ENCODE results near the gene PRKCB.
"Not testable (repeated sequence)": the region's sequence is repeated elsewhere in the genome, so short reads cannot be mapped to it uniquely, and the experiment has no call there.

The PRKCB gene

GRCh38 chr16:24013054-24013636 lies 177.4 kb downstream of the PRKCB start:
- DNase-seq: no peak

- no peak for DNase-seq
Measured at GRCh38 chr16:24013864-24014645, 178.3 kb downstream of the PRKCB start.

GRCh38 chr16:24014955-24015354 lies 179.2 kb downstream of the PRKCB start:
- DNase-seq: not testable (repeated sequence)

- DNase-seq: no peak
Measured at GRCh38 chr16:24015923-24016322, 180.1 kb downstream of the PRKCB start.

- no peak for DNase-seq
Measured at GRCh38 chr16:24018485-24018884, 182.7 kb downstream of the PRKCB start.

- no peak for DNase-seq
Measured at GRCh38 chr16:24022797-24023196, 187.0 kb downstream of the PRKCB start.

- no peak for DNase-seq
Measured at GRCh38 chr16:24023621-24024020, 187.8 kb downstream of the PRKCB start.

GRCh38 chr16:24024971-24025370 lies 189.2 kb downstream of the PRKCB start:
- no peak for DNase-seq

- no peak for DNase-seq
Measured at GRCh38 chr16:24027466-24027865, 191.7 kb downstream of the PRKCB start.

- not testable (repeated sequence) for DNase-seq
Measured at GRCh38 chr16:24029841-24030240, 194.1 kb downstream of the PRKCB start.

GRCh38 chr16:24035127-24035842 lies 199.5 kb downstream of the PRKCB start:
- DNase-seq: no peak

- no peak for DNase-seq
Measured at GRCh38 chr16:24036038-24036543, 200.3 kb downstream of the PRKCB start.

- DNase-seq: peak in 1 of 2 experiments; percentile 9
Measured at GRCh38 chr16:24036614-24037013, 200.8 kb downstream of the PRKCB start.

GRCh38 chr16:24037335-24037734 lies 201.6 kb downstream of the PRKCB start:
- DNase-seq: no peak

GRCh38 chr16:24041834-24042631 lies 206.2 kb downstream of the PRKCB start:
- peak in 1 of 2 experiments; percentile 41 for DNase-seq

GRCh38 chr16:24044467-24044866 lies 208.7 kb downstream of the PRKCB start:
- DNase-seq: no peak

- DNase-seq: peak in 1 of 2 experiments; percentile 1
Measured at GRCh38 chr16:24045641-24046040, 209.9 kb downstream of the PRKCB start.

GRCh38 chr16:24046442-24046841 lies 210.7 kb downstream of the PRKCB start:
- no peak for DNase-seq

GRCh38 chr16:24049113-24049512 lies 213.3 kb downstream of the PRKCB start:
- no peak for DNase-seq

- no peak for DNase-seq
Measured at GRCh38 chr16:24051125-24051524, 215.3 kb downstream of the PRKCB start.

GRCh38 chr16:24052329-24053098 lies 216.7 kb downstream of the PRKCB start:
- no peak for DNase-seq
